RKO (cell line): ENCODE results near the gene POC1A.
"Not testable (repeated sequence)": the region's sequence is repeated elsewhere in the genome, so short reads cannot be mapped to it uniquely, and the experiment has no call there.

Experiments used
- DNase-seq: peaks from one replicate; pipeline ENCODE4 v3.0.0-alpha.2; 2016; ENCODE audit warnings: low spot score

The POC1A gene

DNA sequence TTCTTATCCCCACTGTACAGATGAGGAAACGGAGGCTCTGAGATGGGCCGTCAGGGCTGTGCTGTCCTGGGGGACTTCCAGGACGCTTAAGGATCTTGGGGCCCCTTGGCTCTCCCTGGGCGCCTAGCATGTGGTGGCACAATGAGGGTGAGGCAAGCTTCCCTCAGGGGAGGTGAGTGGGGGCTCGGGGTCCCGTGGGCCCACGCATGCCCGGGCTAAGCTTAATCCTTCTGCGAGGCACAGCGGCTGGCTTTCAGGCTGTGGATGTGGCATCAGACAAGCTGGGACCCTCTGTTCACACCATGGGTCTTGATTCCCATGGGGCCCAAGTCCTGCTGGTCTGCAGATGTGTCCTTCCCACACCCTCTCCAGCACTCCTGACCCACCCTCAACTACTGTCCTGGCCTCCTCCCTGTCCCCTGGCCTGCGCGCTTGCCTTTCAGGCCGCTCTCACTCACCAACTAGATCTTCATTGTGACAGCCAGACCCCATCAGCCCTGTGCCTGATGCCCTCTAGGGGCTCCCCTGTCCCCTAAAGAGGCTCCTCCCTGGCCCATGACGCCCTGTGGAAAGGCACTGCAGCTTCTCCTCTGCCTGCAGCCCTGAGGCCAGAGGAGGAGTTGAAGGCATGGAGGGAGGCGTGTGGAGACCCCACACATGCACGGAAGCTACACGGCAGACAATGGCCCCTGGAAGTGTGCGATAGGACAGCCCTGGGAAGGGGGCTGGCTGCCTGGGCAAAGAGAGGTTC is 109.2 kb downstream of the POC1A start:
- no peak for DNase-seq

DNA sequence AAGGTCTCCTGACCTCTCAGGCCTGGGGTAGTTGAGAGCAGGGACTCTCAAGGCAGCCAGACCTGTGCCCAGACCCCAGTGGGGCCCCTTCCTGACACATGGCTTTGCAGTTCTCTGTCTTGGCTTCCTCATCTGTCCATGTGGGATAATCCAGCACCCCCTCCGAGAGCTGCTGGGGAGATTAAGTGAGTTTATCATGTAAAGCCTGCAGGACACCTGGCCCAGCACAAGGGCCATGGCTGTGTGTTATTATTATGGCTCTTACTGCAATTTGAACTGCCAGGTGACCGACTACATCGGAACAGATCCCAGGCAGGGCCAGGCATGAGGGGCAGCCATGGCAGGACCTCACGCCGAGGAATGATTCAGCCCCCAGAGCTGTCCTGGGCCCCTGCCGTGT is 110.5 kb downstream of the POC1A start:
- DNase-seq: no peak

DNA sequence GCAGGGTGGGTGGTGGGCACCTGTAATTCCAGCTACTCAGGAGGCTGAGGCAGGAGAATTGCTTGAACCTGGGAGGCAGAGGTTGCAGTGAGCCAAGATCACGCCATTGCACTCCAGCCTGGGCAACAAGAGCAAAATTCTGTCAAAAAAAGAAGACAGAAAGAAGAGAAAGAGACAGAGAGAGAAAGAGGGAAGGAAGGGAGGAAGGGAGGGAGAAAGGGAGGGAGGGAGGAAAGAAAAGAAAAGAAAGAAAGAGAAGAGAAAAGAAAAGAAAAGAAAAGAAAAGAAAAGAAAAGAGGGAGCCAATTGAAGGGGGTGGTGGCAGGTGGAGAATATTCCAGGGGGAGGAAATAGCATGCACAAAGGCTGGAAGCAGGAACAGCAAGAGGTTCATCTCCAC is 111.2 kb downstream of the POC1A start:
- DNase-seq: not testable (repeated sequence)

DNA sequence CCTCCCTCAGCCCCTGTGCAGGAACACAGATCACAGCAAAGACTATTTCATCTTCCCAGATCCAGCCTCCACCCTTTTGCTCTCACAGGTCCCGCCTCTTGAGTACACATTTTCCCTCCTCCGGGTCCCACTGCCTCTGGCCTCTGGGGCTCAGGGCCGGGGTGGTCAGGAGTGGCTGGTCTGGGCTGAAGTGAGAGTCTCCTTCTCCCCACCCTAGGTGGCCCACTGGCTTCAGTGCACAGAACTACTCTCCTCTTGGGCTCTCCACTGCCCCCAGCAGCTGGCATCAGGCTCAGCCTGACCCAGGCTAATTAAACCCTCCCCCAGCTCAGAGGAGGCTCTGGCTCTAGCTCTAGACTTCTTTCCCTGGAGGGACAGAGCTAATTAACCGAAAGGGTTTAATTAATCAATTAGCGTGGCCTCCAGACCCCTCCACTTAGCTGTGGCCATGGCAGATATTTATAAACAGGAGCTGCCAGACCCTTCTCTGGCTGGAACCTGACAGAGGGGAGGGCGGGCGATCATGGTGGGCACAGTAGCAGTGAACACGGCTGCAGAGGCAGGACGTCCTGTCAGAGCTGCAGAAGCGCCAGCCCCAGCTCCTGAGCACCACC is 113.0 kb downstream of the POC1A start:
- no peak for DNase-seq

DNA sequence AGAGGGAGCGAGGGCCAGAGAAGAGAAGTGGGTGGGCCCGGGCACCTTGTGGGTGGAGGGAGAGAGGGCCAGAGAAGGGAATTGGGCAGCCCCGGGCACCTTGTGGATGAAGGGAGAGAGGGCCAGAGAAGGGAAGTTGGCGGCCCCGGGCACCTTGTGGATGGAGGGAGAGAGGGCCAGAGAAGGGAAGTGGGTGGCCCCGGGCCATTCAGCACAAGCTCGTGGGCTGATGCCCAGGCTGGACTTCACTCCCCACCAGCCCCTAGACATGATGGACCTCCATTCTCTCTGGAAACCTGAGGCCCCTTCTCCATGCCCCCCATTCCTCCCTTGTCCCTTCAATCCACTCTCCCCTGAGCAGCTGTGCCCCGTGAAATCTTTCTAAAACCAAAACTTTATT is 113.6 kb downstream of the POC1A start:
- no peak for DNase-seq

DNA sequence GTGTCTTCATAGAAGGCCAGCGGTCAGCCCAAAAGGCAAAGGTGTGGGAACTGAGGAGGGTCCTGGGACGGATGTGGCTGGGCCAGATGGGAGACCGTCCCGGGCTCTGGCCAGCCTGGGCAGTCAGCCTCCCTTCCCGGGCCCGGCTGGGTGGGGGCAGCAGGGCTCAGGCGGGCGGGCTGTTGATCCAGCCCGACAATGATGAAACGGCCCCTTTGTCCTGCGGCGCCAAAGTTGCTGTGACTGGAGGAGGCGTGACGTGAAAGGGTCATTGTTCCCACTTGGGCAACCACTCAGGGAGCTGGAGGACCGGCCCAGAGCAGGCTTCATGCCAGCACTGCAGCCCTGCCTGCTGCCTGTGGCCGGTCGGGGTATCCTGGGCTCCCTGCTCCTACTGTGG is 114.4 kb downstream of the POC1A start:
- no peak for DNase-seq

DNA sequence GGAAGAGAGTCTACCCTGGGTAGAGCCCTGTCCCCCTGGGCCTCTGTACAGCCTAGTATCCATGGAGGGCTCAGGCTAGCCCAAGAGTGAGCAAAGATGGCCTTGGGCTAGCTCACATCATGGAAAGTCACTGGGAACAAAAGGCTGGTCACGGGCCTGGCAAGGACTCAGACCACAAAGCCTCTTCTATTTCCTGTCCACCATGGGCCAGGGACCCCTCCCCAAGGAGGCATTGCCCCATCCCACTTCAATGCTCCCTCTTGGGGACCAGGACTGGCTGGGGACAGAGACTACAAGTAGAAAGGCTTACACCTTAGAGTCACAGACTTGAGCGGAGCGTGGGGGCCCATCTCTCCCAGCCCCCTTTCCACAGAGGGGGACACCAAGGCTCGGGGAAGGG is 114.8 kb downstream of the POC1A start:
- no peak for DNase-seq

DNA sequence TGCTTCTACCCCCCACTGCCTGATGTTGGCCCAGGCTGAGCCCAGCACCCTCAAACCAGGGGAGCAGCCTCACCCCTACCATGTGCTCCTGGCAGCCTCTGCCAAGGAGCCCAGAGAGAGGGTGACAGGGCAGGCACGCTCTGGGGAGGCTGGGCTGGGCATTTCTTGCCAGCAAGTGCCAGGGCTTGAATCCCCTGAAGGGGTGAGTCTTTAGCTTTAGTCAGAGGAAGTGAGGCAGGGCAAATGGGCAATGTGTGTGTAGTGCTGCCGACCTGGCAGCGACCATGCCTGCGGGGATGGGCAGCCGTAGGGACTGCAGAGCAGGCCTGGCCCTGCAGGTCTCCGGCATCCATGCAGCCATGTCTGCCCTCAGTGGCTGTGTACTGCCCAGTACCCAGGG is 116.0 kb downstream of the POC1A start:
- DNase-seq: no peak

DNA sequence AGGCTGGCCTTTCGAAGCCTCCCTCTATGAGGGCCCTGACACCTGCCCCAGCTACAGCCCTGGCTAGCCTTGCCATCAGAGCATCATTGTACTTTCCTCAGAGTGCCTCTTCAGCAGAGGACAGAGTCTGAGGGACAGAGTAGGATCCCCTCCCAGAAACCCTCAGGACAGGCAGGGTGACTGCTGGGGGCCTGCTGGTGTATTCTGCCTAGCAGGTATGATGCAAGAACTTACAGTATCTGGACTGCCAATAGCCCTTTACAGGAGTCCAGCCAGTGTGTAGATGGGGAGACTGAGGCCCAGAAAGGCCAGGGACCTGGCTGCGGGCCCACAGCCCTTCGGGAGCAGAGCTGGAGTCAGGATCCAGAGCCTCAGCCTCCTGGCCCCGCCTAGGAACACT is 116.9 kb downstream of the POC1A start:
- DNase-seq: no peak

DNA sequence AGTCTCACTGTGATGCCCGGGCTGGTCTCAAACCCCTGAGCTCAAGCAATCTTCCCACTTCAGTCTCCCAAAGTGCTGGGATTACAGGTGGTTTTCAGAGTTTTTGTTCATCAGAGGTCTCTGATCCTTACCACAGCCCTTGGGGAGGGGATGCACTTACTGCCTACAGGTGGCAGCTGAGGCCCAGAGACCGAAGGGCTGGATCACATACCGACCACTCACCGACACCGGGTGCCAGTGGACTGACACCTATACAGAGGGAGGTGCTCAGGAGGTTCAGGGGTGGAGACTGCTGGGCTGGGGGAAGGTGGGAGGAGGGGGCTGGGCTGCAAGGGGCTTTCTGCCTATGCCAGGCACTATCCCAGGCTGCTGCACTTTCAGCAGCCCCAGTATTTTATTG is 117.4 kb downstream of the POC1A start:
- no peak for DNase-seq

DNA sequence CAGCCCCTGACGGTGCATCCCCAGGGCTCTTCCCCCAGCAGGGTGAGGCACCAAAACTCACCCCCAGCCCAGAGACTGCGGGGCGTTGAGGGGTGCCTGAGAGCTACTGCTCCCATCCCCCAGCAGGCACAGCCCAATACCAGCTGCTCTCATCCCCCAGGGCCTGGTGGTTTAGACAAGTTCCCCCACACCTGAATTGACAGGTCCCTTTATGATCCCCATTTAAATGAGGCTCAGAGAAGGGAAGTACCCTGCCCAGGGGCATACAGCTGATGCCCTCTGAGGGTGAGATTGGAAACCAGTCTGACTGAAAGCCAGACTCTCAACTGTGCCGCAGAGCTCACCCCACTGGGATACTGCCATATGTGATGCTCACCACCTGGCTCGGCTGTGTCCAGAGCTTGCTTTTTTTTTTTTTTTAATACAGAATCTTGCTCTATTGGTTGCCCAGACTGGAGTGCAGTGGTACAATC is 118.0 kb downstream of the POC1A start:
- DNase-seq: no peak

DNA sequence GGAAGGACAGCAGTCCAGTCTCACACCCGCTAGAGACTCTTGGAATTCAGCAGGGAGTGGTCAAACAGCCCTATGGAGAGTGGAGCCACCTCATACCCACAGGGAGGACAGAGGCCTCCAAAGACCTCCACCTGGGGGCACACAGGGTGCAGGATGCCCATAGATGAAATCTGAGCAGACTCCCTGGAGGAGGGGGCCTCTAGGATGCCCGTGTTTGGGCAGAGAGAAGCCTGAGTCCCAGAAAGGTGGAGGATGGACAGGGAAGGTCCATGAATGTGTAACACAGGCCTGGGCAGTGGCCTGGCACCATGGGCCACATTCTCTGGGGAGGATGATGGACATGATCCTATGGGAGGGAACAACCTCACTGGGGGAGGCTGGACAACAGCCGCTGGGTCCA is 119.6 kb downstream of the POC1A start:
- no peak for DNase-seq

DNA sequence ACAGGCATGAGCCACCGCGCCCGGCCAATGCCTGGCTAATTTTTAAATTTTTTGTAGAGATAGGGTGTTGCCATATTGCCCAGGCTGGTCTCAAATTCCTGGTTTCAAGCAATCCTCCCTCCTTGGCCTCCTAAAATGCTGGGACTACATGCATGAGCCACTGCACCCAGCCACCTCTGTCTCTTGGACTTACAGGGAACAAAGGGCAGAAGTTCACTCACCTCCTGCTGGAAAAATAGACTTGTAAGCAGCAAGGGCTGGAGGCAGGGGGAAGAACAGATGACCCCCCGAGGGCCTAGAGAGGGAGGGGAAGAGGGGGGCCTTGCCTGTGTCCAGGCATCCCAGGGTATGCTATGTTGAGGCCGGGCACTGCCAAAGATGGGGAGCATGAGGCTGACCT is 120.0 kb downstream of the POC1A start:
- no peak for DNase-seq

DNA sequence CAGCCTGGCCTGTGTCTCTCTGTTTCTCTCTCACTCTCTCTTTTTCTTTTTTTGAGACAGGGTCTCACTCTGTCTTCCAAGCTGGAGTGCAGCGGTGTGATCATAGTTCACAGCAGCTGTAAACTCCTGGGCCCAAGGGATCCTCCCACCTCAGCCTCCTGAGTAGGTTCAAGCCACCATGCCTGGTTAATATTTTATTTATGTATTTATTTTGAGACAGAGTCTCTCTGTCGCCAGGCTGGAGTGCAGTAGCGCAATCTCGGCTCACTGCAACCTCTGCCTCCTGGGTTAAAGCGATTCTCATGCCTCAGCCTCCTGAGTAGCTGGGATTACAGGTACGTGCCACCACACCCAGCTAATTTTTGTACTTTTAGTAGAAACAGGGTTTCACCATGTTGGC is 120.5 kb downstream of the POC1A start:
- DNase-seq: not testable (repeated sequence)

DNA sequence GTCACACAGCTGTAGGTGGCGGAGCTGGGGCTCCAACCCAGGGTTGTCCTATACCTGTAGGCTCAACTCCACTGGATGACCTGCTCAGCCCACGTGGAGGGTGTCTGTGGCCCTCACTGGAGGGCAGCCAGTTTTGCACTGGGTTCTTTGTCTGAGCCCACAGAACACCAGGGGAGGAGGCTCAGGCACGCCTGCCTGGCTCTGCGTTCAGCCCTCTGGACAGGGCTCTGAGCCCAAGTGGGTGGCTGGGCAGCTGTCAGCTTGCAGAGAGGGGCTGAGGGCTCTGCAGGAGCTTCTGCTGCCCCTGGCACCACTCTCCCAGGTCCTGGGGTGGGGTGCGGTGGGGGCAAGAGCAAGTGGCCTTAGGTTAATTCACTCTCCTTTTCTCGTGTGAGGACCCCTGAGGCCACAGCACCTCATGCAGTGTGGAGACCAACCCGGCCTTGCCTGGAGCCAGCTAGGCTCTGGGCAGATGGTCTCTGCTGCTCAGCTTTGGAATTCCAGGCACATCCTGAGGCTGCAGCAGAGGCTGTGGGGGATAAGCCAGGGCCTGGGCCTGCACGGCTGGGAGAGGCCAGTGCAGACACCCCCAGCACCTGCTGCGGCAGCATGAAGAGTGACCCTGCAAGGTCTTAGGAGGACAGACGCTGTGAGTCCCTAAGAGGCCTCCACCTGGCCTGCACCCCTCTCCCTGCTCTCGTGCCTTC is 121.4 kb downstream of the POC1A start:
- no peak for DNase-seq

DNA sequence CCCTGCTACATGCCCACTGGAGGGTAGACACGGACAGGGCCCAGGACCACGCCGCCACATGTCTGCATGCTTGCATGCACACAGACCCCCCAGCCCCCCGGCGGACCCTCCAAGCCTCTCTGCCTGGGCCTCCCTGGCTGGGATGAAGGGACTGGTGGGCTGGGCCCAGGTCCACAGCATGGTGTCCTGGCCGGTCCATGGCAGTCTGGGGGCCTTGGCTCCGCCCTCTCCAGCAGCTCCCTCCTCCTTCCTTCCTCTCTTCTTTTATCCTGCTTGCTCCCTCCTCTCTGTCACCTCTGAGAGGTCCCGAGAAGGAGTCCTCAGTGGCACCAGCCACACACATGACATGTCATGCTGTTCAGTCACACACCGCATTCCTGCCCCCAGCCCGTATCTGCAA is 122.3 kb downstream of the POC1A start:
- DNase-seq: no peak

DNA sequence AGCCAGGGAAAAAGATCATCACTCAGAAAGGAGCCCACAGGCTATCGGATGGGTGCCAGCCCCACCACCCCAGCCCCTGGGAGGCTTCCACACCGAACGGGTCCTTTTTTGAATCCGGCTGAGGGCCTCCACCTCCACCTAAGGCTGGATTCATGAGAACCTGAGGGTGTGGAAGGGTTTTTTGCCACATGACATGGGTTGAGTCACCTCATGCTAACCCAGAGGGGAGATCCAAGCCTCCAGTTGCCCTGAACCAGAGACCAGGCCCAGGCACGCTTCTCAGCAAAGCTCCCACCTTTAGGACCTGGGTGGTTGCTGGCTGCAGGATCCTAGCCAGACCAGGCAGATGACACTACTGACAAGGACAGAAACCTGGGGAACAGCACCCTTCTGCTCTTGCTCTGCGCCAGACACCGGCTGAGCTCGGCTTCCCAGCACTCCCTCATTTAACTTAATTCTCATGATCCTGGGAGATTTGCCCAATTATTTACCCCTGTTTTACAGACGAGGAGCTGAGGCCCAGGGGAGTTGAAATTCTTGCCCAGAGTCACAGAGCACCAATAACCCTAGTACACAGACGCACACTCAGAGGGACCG is 123.4 kb downstream of the POC1A start:
- DNase-seq: no peak

DNA sequence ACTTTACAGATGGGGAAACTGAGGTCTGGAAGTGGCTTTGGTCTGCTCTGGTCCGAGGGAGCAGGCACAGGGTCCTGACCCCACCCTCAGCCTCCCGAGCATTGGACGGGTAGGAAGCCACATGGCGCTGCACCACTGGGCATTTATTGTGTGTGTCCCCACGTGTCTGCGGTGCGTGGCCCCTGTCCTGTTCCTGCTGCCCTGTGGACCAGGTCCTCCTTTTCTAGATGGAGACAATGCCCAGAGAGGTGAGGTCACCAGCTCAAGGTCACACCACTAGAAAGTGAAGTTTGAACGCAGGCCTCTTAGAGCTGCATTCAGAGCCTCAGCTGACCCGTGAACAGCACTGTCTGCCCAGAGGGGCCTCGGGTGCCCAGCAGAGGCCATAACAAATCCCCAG is 124.7 kb downstream of the POC1A start:
- no peak for DNase-seq

DNA sequence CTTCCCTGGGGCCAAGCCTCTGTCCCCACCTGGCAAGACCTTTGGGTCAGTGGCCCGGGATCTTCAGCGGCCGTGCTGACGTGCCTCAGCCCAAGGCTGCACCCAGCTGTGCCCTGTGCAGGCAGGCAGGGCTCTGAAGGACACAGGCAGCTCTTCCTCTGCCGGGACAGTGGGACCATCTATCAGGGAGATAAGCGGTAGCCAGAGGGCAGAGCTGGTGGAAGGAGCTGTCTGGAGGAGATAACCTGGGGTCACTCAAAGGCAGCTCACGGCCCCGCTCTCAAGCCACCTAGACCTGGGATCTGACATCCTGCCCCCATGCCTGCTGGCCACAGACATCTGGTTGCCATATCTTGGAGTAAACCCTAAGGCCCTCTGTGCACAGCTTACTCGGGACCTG is 125.2 kb downstream of the POC1A start:
- no peak for DNase-seq

DNA sequence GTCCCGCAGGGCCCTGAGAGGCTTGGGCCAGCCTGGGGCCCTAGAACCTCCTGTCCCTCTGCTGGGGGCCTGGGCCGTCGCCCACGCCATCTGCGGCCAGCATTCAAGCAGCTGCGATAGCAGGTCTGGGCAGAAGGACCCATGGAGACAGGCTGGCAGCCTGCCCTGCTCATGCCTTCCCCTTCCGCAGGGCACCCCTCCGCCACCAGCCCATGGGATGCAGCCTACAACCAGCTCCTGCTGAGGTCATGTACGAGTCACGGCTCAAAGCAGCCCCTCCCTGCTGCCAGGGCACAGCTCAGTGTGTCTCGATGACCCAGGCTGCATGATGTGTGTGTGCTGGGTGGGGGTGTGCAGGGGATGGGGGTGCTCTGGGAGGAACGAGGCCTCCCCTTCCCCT is 125.7 kb downstream of the POC1A start:
- DNase-seq: no peak

DNA sequence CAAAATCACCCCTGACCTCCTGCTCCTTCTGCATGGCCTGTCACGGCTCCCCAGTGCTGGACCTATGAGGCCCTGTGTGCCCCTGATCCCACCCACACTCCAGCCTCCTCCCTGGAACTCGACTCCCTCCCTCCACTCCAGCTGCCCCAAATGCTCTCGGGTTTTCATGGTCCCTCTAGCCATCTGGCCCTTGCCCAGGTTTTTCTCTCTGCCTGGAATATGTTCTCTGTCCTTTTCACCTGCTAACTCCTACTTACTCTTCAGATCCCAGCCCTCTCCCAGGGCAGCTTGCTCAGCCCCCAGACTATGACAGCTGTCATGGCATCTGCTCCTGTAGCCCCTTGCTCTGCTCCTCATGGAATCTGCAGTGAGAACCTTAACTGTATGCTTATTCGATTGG is 128.2 kb downstream of the POC1A start:
- DNase-seq: no peak

DNA sequence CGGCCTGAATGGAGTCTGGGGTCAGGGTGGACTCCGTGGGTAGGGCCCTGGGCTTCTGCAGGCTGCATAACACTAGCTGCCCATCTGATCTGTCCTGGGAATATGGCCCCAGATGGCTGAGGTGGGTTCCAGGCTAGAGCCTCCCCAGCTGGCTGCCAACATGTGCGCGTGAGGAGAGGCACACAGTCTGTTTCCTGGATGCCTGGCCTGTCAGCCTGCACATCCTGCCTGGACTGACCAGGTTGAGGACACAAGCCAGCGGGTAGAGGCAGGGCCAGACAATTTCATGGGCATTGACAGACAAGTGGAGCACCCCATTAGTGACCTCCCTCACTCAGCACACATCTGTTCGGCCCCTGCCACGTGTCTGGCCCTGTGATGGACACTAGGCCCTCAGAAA is 128.8 kb downstream of the POC1A start:
- no peak for DNase-seq
